COLO668 (cell line): ENCODE results near the gene CHST13.

Experiments used
- DNase-seq: peaks from one replicate; lab custom pipeline; 2025; ENCODE audit not compliant: unreplicated experiment; lab: John Stamatoyannopoulos, UW

CHST13 gene, protein sequence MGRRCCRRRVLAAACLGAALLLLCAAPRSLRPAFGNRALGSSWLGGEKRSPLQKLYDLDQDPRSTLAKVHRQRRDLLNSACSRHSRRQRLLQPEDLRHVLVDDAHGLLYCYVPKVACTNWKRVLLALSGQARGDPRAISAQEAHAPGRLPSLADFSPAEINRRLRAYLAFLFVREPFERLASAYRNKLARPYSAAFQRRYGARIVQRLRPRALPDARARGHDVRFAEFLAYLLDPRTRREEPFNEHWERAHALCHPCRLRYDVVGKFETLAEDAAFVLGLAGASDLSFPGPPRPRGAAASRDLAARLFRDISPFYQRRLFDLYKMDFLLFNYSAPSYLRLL

DNA sequence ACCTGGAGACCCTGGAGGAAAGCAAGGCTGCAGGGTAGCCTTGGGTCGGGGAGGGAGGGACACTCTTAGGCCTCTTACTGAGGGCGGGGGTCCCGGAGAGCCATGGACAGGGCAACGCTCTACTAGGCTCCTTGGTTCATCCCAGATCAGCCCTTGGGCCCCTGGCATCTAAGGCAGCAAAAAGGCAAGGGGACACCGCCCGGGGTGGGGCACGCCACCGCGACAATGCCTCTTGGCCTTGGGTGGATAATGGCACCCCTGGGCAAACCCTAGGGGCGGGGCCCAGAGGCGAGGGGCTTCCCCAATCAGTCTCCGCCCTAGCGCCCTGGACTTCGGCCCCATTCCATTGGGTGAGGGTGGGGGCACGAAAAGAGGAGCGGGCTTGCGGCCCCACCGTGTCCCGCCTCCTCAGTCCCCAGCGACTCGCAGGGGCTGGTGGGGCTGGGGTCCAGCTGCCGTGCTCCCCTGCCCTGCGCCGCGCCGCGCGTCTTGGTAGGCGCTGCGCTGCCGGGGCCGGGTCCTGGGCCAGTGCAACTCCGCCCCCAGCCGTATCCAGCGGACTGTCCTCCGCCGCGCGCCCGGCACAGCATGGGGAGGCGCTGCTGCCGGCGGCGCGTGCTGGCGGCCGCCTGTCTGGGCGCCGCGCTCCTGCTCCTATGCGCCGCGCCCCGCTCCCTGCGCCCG is at the start of gene CHST13:
Gene CHST13, plus strand, starts transcription at position 411 of the 684 bp plus-strand sequence. Its CDS starts 178 bp downstream, at position 589.
- DNase-seq, result peak; percentile 50

DNA sequence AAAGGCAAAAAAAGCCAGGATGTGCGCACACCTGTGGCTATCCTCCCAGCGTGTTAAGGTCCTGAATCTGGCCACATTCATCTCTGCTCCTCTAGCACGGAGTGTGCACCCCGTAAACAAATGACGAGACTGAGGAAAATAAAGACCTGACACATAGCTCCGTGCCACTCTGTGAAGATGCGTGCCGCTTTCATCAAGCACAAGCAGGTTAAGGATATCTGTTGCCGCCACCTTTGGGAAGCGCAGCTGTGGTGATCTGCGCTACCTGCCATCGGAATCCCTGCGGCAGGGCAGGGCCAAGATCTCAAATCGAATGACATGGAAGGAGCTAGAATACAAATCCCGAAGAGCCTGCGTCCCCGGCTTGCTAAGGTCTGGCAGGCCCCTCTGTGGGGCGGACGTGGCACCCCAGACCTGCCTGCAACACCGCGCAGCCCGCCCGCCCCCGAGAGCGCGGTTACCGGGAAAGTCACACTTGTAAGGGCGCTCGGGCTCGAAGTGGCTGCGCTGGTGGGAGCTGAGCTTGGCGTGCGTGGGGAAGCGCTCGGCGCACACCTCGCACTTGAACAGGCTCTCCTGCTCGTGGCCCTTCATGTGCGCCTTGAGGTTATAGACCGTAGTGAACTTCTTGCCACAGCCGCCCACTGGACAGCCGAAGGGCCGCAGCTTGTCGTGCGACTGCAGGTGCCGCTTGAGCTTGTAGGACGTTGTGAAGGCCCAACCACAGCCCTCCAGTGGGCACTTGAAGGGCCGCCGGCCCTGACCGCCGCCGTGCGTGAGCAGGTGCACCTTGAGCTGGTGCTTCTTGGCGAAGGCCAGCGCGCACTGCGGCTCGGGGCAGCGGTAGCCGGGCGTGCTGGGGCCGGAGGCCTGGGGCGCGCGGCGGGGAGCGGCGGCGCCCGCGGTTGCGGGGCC is 49.2 kb upstream of the CHST13 start:
- DNase-seq, result peak; percentile 51

DNA sequence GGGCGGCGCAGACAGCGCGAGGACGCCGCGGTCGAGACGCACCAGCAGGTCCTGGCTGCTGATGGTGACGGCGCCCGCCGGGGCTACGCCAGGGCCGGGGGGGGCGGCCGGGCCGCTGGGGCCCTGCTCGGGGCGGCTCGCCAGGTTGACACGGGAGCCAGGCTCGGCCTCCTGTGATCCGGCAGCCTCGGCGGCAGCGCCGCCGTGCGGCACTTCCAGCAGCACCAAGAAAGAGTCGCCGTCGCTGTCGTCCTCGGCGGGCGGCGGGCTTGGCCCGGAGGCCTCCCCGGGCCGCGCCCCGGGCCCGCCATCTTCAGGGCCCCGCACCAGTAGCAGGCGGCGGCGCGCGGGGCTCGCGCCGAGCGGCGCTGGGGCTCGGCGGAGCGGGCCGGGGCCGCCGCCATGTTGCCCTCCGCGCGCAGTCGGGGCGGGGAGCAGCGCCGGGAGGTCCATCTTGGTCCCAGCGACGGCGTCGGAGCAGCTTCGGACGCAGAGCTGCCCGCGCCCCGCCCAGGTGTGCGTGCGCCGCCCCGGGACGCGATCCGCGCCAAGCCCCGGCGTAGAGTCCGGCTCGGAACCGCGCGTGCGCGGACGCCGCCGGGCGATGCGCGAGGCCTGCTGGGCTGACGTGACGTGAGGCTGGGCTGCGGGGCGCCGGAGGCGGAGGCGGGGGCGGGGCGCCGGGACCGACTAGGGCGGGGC is 48.4 kb upstream of the CHST13 start, which contains the start of gene ZXDC:
Gene ZXDC, minus strand, starts transcription at position 479 of the 702 bp plus-strand sequence. Its CDS starts 26 bp downstream, at position 453.
- peak; percentile 93 for DNase-seq

DNA sequence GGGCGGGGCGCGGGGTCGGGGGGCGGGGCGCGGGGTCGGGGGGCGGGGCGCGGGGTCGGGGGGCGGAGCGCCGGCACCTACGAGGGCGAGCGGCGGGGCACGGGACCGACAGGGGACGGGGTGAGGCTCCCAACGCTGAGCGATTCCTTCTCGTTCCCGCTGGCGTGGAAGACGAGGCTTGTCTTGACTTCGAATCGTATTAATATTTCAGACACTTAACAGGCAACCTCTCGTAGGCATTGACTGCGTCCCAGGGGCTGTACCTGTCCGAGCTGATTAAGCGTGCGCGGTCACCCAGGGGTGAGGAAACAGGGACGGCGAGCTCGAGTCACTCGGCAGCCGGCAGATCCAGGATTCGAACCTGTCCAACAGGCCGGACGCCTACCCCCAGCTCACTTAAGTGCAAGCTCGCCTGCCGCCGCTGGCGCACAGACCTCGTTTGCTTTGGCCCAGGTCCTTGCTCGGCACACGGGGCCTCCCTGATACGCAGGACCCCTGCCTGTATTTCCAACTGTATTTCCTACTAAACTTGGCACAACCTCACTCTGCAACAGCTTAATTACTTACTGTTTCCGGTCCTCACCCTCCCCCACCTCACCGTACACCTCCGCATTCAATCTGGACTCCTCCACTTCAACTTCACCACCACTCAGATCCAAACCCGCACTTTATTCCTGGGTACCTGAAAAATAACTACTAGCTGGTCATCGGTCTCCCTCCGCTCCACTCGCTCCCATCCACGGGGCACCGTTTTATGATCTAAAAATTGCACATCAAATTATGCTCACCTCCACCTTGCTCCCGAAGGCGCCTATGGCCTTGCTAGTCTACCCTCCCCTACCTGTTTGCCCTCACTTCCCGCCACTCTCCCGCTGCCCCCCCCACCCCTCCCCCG is 47.5 kb upstream of the CHST13 start:
- DNase-seq, result peak; percentile 54

DNA sequence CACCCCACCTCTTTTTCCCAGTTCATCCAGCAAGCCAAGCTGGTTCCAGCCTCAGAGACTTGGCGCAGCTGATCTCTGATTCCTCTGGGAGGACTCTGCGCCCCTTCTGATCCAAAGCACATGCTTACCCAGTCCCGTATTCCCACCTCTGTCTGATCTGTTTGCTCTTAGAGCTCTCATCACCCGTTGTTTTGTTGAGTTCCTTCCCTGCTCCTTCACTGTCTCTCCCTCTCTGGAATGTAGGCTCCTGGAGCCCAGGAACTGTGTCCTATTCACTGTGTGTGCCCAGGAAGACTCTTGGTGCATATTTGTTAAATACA is 46.9 kb upstream of the CHST13 start:
- DNase-seq, result no peak

DNA sequence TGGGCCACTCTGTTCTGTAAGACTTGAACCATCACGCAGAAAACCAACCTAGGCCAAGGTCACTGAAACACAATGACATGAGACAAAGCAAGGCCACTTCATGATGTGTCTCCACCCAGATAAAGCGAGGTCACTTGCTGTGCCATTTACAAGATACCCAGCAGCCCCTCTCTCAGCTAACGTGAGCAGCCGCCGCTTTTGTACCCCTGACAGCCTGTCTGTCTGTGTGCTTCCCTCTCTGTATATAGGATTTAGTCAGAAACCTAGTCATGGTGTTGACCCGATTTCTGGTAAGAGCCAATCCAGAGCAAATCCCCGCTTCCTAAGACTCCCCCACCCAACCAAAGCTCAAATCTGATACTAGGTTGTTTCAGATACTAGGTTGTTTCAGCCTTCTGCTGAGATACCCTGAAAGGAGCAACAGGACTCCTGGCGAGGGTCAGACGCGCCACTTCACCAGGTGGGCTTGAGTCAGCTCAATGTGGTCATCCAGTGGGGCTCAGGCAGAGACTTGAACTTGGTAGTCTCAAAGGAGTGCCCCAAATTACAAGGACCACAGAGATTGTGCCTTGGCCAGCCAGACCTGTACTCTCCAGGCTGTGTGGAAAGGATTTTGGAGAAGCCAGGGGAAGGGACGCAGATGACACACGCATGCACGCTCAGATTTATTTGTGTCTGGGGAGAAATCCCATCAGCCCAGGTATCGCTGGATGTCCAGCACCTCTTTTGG is 45.2 kb upstream of the CHST13 start:
- no peak for DNase-seq

DNA sequence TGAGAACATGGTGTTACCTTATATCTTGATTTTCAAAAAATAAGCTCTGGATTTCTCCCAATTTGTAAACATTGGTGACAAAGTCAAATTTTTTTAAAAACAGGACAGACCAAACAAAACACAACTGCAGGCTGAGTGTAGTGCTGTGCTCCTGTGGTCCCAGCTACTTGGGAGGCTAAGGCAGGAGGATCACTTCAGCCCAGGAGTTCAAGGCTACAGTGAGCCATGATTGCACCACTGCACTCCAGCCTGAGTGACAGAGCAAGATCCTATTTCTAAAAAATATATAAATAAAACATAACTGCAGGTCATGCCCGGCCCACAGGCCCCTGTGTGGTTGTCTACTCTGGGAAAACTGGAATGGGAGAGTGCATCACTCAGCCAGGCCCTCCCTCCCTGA is 44.3 kb upstream of the CHST13 start:
- DNase-seq, result no peak

DNA sequence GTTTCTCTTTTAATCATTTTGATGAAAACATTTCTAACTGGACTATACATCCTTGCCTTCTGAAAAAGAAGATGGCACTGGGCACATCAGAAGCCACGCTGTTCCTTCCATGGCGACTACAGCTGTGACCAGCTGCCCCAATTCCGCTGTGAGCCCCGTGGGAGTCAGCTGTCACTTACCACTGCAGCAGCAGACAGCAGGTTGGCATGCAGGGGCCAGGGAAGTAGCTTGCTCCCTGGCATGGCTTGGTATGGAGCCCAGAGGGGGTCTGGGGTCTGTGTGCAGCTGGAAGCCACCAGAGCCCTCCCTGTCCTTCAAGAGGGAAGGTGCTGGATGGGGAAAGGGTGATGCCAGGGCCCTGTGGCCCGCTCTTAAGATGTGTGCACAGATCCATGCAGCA is 43.7 kb upstream of the CHST13 start:
- DNase-seq, result no peak

DNA sequence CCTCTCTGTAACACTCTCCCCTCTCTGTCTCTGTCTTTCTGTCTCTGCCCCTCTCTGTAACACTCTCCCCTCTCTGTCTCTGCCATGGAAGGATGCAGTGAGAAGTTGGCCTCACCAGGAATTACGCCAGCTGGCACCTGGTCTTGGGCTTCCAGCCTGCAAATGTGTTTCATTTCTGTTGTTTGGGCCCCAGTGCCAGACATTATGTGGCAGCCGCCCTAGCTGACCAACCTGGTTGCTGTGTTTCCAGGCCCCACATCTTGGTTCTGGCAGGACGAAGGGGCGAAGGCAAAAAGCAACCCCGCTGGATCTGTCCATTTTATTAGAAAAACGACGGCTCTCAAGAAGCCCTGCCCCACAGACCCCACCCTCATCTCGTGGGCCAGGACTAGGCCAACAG is 43.1 kb upstream of the CHST13 start:
- DNase-seq, result no peak

DNA sequence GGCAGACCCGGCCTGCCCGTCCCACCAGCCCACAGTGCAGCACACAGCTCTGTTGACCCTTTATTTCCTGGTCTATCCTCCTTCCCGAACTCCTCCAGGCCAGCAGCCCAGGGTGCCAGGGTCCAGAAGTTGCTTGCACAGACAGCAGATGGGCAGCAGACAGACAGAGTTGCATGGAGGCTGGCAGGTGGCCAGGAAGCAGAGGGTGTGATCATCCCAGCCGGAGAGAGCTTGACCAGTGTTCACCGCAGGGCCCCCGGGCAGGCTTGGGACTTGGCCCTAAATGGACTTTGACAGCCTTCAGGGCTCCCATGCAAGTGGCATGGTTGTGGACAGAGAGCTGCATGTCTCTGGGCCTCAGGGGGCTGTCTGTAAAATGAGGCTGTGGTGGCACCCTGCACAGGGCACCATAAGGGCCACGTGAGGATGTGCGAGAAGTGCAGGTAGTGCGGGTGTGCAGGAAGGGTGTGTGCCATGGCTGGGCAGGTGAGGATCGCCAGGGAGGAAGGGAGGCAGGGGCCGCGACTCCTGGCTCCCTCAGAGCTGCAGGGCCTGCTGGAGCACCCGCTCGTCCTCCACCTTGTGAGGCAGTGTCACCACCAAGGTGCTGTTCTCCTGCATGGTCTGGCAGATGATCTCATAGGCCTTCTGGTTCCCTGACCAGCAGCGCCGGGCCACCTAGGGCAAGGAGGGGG is 42.0 kb upstream of the CHST13 start:
- DNase-seq, result peak; percentile 37

DNA sequence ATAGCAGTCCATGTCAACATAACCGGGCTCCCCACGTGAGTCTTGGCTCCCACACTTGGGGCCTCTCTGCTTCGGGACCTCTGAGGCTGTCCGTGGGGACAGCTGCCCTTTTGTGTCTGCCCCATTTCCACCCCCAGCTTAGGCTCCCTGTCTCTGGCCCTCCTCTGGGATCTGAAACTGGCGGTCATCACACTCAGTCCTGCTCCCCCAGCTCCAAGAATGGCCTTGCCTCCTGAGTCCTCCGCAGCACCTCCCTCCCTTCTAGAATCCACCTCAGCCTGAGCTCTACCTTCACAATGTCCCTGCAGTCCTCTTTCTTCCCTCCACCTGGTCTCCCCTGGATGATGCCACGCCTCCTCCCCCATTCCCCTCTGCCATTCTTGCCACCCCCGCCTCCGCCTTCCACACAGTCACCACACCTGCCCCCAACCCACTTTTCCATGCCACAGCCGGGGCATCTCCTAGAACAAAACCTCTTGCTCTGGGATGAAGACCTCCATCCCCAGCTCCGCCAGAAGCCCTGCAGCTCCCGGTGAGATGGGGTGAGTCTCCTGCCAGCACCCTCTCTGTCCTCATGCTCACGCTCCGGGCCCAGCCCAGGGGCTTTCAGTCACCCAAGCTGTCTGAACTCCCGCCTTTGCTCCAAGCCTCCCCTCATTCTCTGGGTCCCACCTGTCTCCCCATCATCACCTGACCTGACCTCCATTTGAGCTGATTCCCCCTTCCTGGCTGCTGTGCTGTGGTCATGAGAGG is 41.3 kb upstream of the CHST13 start:
- no peak for DNase-seq

DNA sequence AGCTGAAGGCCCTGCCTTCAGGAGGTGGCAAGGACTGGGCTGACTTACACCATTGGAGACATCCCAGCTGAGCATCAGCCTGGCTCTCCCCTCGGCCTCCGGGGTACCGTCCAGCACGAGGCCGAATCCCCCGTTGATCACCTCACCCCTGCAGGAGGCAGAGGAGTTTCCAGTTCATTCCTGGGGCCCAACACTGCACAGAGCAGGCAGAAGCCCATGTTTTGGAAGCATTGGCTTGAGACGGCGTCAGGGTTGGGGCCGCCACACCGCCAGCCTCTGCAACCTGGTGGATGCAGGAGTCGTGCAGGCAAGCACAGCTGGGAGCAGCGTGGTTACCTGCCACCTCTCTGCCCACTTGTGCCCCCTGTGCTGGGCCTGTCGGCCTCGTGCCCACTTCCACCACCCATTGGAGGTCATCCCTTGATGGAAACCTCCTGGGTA is 40.6 kb upstream of the CHST13 start:
- no peak for DNase-seq

DNA sequence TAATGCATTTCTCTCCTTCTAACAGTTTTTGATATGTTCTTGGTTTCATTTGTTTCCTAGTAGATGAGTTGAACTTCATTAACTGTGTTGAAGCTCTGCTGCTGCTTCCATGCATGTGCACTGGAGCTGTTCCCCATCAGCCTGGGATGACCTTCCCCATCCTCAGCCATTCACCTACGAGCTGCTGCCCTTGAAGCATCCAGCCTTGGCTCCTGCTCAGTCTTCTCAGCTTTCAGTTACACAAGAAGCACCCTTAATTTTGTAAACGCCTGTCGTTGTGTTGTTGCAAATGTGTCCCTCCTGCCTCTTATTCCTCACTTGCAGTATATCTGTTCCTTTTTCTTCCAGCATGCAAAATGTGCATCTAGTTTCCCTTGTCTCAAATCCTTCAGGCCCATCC is 39.8 kb upstream of the CHST13 start:
- no peak for DNase-seq

DNA sequence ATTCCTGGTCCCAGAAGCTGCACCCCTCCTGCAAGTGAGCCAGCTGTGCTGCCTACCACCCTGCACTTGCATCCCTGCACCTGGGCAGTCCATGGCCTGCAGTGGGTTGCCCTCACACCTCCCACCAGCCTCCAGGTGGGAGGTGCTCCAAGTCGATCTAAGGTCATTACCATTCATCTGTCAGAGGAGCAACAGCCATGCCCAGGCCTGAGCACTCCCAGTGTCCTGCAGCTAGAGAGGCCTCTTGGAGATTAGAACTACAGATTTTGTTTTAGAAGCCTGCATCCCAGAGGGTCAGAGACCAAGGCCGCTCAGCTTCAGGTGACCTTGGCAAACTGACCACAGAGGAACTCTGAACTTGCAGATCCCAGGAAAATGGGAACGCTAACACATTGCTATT is 39.3 kb upstream of the CHST13 start:
- no peak for DNase-seq

DNA sequence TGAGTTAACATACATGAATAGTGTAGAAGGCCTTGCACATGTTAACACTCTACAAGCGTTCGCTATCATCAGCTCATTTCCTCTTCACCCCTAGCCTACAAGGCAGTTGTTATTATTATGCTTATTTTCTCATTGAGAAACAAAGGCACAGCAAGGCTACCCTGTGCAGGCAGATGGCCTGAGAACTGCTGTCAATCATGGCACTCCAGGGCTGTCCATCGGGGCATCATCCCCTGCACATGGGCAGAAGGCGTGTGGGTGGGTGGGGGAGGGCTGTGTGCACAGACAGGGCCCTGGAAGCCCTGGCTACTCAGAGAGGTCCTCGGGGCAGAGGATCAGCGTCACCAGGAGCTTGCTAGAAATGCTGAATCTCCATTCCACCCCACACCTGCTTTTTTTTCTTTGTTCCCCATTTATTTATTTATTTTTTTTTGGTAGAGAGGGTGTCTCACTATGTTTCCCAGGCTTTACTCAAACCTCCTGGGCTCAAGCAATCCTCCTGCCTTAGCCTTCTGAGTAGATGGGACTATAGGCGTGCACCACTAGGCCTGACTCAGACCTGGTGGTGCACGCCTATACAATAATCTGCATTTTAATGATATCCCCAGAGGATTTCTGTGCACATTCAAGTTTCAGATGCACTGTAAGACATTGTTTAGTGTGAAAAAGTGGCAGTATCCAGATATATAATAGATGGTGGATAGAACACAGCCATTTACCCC is 38.6 kb upstream of the CHST13 start:
- DNase-seq, result no peak

DNA sequence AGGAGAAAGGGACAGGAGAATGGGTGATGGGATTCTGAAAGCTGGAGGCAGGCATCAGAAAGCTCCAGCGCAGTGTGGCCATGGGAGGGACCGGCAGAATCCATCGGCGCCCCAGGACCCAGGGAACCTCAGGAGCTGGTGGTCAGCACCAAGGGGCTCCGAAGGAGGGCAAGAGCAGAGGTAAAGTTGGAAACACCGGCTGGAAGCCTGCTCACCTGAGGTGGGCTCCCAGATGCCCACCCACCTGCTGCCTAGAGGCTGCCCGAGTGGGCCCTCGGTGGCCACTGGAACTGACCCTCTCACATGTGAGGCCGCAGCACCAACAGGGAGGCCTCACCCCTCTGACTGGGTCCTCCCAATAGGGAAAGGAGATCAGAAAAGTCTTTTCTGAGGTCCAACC is 38.0 kb upstream of the CHST13 start:
- DNase-seq, result no peak

DNA sequence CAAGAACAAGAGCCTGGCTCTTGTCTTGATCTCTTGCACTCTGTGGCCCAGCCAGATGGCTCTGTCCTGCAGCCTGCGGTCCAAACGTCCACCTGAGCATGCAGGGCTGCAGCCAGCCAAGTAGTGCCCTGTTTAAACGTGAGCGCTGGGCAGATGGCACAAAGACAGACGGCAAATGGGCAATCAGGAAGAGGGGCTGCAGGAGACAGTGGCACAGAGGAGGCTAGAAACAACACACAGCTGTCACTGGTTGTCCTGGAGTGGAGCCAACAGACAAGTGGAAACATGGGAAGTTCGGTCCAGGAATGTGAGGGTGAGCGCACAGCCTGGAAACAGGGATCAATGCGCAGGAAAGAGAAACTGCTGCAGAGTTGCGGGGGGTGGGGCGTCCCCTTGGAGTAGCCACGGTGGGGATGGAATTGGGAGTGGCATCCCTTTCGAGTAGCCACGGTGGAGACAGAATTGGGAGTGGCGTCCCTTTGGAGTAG is 37.6 kb upstream of the CHST13 start:
- no peak for DNase-seq
